ENCODE results near the gene ELAVL1. TPM values are rescaled to one million over a fixed set of nuclear protein-coding genes. Genes with fewer than 3 reads are reported as not detected.

ELAVL1 gene
- polyA plus RNA-seq, 1 of the 3 experiments (the other 2 are of a cell fraction), result 49.6 TPM

- no peaks in the 10 kb centered on the region for H3F3A ChIP-seq (replicated peaks; ENCODE audit: insufficient read depth)
- H3K4me2 ChIP-seq, result no peak overlapping the region
- CTCF ChIA-PET, result interaction anchor here (1.0 to 2.8 kb wide), 3 partner anchors 9 to 27 kb away, joined by 3 to 10 read pairs (median 4); no protein-coding TSS in a partner anchor
- peaks cover 99% of the 10 kb centered on the region for H3K79me2 ChIP-seq (ENCODE audit: insufficient read depth)
- H3K36me3 ChIP-seq (replicated peaks in 1 of 2; ENCODE audit: control insufficient read depth in 1 of 2, insufficient read depth in 2 of 2, low read length in 1 of 2), result peaks cover 15 to 23% of the 10 kb centered on the region in 2 experiments
- H2AFZ ChIP-seq (ENCODE audit: low read depth), result no peak overlapping the region
- H4K20me1 ChIP-seq (ENCODE audit: insufficient read depth), result peaks cover 94% of the 10 kb centered on the region
- no peak overlapping the region for H3K27ac ChIP-seq (ENCODE audit: low read depth in 2 of 2, low read length in 1 of 2)
- POLR2A ChIA-PET, result no interaction called here
- H3K4me1 ChIP-seq (ENCODE audit: control insufficient read depth in 1 of 2, insufficient read depth in 2 of 2, low read depth in 1 of 2, low read length in 1 of 2), result peaks cover 0 to 3% of the 10 kb centered on the region in 2 experiments; a peak in 1 of 4 replicates
- no peak for TF ChIP-seq NFIC (IDR thresholded peaks at IDR 0.05; ENCODE audit: borderline replicate concordance)
- no peak for TF ChIP-seq TCF12 (IDR thresholded peaks at IDR 0.05)
- no peak for TF ChIP-seq FOSL2 (IDR thresholded peaks at IDR 0.05; ENCODE audit: borderline replicate concordance, low read depth)
- no peak for TF ChIP-seq MXI1 (IDR thresholded peaks at IDR 0.05; ENCODE audit: low read depth, low read length)
- TF ChIP-seq EP300 (IDR thresholded peaks at IDR 0.05; ENCODE audit: borderline replicate concordance in 1 of 2, low read depth in 1 of 2, low read length in 1 of 2), result no peak
- no peak for TF ChIP-seq JUND (IDR thresholded peaks at IDR 0.05)
- TF ChIP-seq MEF2A (IDR thresholded peaks at IDR 0.05; ENCODE audit: borderline replicate concordance, low read depth), result no peak
- no peaks in the 10 kb centered on the region for H3K27me3 ChIP-seq (ENCODE audit: insufficient read depth)
- no peak for DNase-seq
- H3K9me2 ChIP-seq, result no peaks in the 10 kb centered on the region
- H3K4me3 ChIP-seq (ENCODE audit: low read depth in 2 of 2, low read length in 1 of 2), result no peak overlapping the region
- H3K9me3 ChIP-seq, result no peaks in the 10 kb centered on the region
- WGBS (ENCODE audit: low lambda C conversion rate), result 93% methylated on average over 9 of the region's 9 CpGs
- H3K9ac ChIP-seq, result no peak overlapping the region
These were observed 10.3 kb downstream of the ELAVL1 start for GRCh38 chr19:7994928-7995809.

GRCh38 chr19:7994114-7994513 is 11.3 kb downstream of the ELAVL1 start:
- peaks cover 18 to 19% of the 10 kb centered on the region in 2 experiments for H3K36me3 ChIP-seq (replicated peaks in 1 of 2; ENCODE audit: control insufficient read depth in 1 of 2, insufficient read depth in 2 of 2, low read length in 1 of 2)
- CTCF ChIA-PET, result interaction anchor here (1.3 to 2.8 kb wide), 2 partner anchors 10 to 23 kb away, joined by 3 to 10 read pairs; no protein-coding TSS in a partner anchor
- H3K4me1 ChIP-seq (ENCODE audit: control insufficient read depth in 1 of 2, insufficient read depth in 2 of 2, low read depth in 1 of 2, low read length in 1 of 2), result peaks cover 0 to 3% of the 10 kb centered on the region in 2 experiments; a peak in 1 of 4 replicates
- no peak overlapping the region for H3K9ac ChIP-seq
- H3K4me3 ChIP-seq (ENCODE audit: low read depth in 2 of 2, low read length in 1 of 2), result no peak overlapping the region
- H3K79me2 ChIP-seq (ENCODE audit: insufficient read depth), result peaks cover 98% of the 10 kb centered on the region
- no peak for DNase-seq
- H3K4me2 ChIP-seq, result no peak overlapping the region
- POLR2A ChIA-PET, result no interaction called here
- no peak for TF ChIP-seq GATA2 (CRISPR knock-in tag; IDR thresholded peaks at IDR 0.05)
- no peak for TF ChIP-seq FOXM1 (IDR thresholded peaks at IDR 0.05; ENCODE audit: low read depth)
- no peak for TF ChIP-seq MXI1 (IDR thresholded peaks at IDR 0.05; ENCODE audit: low read depth, low read length)
- TF ChIP-seq POLR2AphosphoS5 (IDR thresholded peaks at IDR 0.05; ENCODE audit: low read depth, low read length), result no peak
- no peak for TF ChIP-seq USF1 (IDR thresholded peaks at IDR 0.05; ENCODE audit: borderline replicate concordance, low read depth)
- no peak for TF ChIP-seq SMC3 (IDR thresholded peaks at IDR 0.05; ENCODE audit: low read depth, low read length)
- TF ChIP-seq RFX5 (IDR thresholded peaks at IDR 0.05; ENCODE audit: low read length), result no peak
- TF ChIP-seq JUND (IDR thresholded peaks at IDR 0.05), result no peak
- no peak for TF ChIP-seq PBX3 (IDR thresholded peaks at IDR 0.05)
- no peak for TF ChIP-seq FOXJ3 (CRISPR knock-in tag; IDR thresholded peaks at IDR 0.05)
- no peak for TF ChIP-seq FOSL2 (IDR thresholded peaks at IDR 0.05; ENCODE audit: borderline replicate concordance, low read depth)
- TF ChIP-seq CTCF (IDR thresholded peaks at IDR 0.05), result no peak
- TF ChIP-seq ELF1 (IDR thresholded peaks at IDR 0.05), result no peak
- no peak for TF ChIP-seq MAX (IDR thresholded peaks at IDR 0.05; ENCODE audit: low read depth)
- TF ChIP-seq NFIC (IDR thresholded peaks at IDR 0.05; ENCODE audit: borderline replicate concordance), result no peak
- no peak for TF ChIP-seq RAD21 (IDR thresholded peaks at IDR 0.05; ENCODE audit: low read length)
- no peak for TF ChIP-seq NRF1 (IDR thresholded peaks at IDR 0.05; ENCODE audit: low read depth, low read length)
- no peak for TF ChIP-seq TCF12 (IDR thresholded peaks at IDR 0.05)
- no peak for TF ChIP-seq EP300 (IDR thresholded peaks at IDR 0.05; ENCODE audit: borderline replicate concordance in 1 of 2, low read depth in 1 of 2, low read length in 1 of 2)
- H2AFZ ChIP-seq (ENCODE audit: low read depth), result no peak overlapping the region
- H3F3A ChIP-seq (replicated peaks; ENCODE audit: insufficient read depth), result no peaks in the 10 kb centered on the region
- H3K27me3 ChIP-seq (ENCODE audit: insufficient read depth), result no peaks in the 10 kb centered on the region
- no peaks in the 10 kb centered on the region for H3K9me2 ChIP-seq
- 96% methylated on average over 6 of the region's 6 CpGs for WGBS (ENCODE audit: low lambda C conversion rate)
- H3K27ac ChIP-seq (ENCODE audit: low read depth in 2 of 2, low read length in 1 of 2), result no peak overlapping the region
- peaks cover 92% of the 10 kb centered on the region for H4K20me1 ChIP-seq (ENCODE audit: insufficient read depth)
- H3K9me3 ChIP-seq, result no peaks in the 10 kb centered on the region

Measured in SK-N-SH (cell line).